Measurements from ENCODE around the gene SYTL2. TPM values are rescaled to one million over a fixed set of nuclear protein-coding genes. Genes with fewer than 3 reads are reported as not detected.

Gene SYTL2
- total RNA-seq, 3 donors from 2014 or later (not counting 1 experiment from before 2014, with no cell fraction given), result 116 to 237 (median 143) TPM

- H3K9me3 Mint-ChIP-seq, result no peaks in the 10 kb centered on the region
- Histone ChIP-seq H3K36me3 (ENCODE audit: control insufficient read depth, insufficient read depth, low read length) (no peaks in the 10 kb centered on the region), H3K27ac (ENCODE audit: low read length) (peak overlapping the region; percentile 63), H3K4me1 (ENCODE audit: control insufficient read depth, insufficient read depth, low read length) (peaks cover 31% of the 10 kb centered on the region), H3K9me3 (ENCODE audit: control insufficient read depth, insufficient read depth, low read length) (no peaks in the 10 kb centered on the region), H3K27me3 (ENCODE audit: control insufficient read depth, insufficient read depth, low read length) (no peaks in the 10 kb centered on the region), H3K4me3 (ENCODE audit: low read length) (no peak overlapping the region)
- no peaks in the 10 kb centered on the region for H3K27me3 Mint-ChIP-seq (ENCODE audit: low read depth in 2 of 2)
- WGBS (ENCODE audit: insufficient coverage), result 33% methylated on average over 1 of the region's 2 CpGs
- no peak for TF ChIP-seq CTCF (IDR thresholded peaks at IDR 0.05)
- intact Hi-C loops (cut with micrococcal nuclease), result loop anchor here (2.0 kb wide), 1 partner anchor 17 kb away; the partner anchor contains the start of gene SYTL2
- peak overlapping the region; percentile 82 to 91 for H3K27ac Mint-ChIP-seq
- H3K4me1 Mint-ChIP-seq, result peaks cover 34 to 36% of the 10 kb centered on the region in 2 donors
- H3K36me3 Mint-ChIP-seq, result no peaks in the 10 kb centered on the region
- no peak overlapping the region for H3K4me3 Mint-ChIP-seq
- DNase-seq (peak in 1 of 2 donors; percentile 77), ATAC-seq (peak; percentile 56 to 67 (median 65))
Observed at GRCh38 chr11:85827748-85828639, 17.1 kb upstream of the SYTL2 start.

DNA sequence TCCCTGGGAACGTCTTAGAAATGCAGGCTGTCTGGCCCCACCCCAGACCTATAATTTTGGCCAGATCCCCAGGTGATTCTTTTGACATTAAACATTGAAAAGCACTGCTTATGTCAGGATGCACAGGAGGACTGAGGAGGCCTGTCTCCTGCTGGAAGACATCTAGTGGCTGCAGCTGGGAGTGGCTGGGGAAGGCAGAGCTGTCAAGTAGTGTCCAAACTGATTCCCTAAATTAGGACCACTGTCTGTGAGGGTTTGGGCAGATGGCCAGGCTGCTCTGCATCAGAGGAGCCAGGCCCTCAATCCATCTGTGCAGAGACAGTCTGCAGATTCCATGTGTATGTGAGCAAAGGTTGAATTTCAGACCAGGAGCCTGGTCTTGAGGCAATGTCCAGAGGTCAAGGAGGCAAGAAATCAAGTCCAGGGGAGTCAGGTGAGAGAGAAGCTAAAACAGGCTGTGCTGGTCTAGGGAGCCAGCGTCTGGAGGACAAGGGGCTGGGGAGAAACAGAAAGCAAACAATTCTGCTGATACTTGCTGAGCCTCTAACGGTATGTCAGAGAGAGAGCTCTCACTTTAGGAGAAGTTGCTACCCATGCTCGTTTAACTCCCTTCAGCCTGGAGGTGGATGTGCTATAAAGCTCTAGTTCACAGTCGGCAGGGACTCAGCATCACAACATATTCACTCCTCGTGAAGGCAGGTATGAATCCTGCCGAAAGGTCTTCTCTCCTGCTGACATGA lies 15.3 kb upstream of the SYTL2 start:
- H3K4me3 ChIP-seq (ENCODE audit: low read length), result no peak overlapping the region
- peak overlapping the region; percentile 82 to 91 for H3K27ac Mint-ChIP-seq
- H3K9me3 ChIP-seq (ENCODE audit: control insufficient read depth, insufficient read depth, low read length), result no peaks in the 10 kb centered on the region
- TF ChIP-seq CTCF (IDR thresholded peaks at IDR 0.05), result no peak
- H3K9me3 Mint-ChIP-seq, result no peaks in the 10 kb centered on the region
- ATAC-seq, result no peak
- no peaks in the 10 kb centered on the region for H3K27me3 Mint-ChIP-seq (ENCODE audit: low read depth in 2 of 2)
- H3K27me3 ChIP-seq (ENCODE audit: control insufficient read depth, insufficient read depth, low read length), result no peaks in the 10 kb centered on the region
- intact Hi-C loops (cut with micrococcal nuclease), result loop anchor here (2.0 kb wide), 1 partner anchor 15 kb away; the partner anchor contains the start of gene SYTL2
- WGBS (ENCODE audit: insufficient coverage), result 65% methylated on average over 5 of the region's 7 CpGs
- no peaks in the 10 kb centered on the region for H3K36me3 Mint-ChIP-seq
- H3K4me1 Mint-ChIP-seq, result peaks cover 34 to 36% of the 10 kb centered on the region in 2 donors
- no peak overlapping the region for H3K4me3 Mint-ChIP-seq
- DNase-seq, result peak in 1 of 2 donors; percentile 48
- no peaks in the 10 kb centered on the region for H3K36me3 ChIP-seq (ENCODE audit: control insufficient read depth, insufficient read depth, low read length)
- H3K27ac ChIP-seq (ENCODE audit: low read length), result peak overlapping the region; percentile 63
- peaks cover 43% of the 10 kb centered on the region for H3K4me1 ChIP-seq (ENCODE audit: control insufficient read depth, insufficient read depth, low read length)

DNA sequence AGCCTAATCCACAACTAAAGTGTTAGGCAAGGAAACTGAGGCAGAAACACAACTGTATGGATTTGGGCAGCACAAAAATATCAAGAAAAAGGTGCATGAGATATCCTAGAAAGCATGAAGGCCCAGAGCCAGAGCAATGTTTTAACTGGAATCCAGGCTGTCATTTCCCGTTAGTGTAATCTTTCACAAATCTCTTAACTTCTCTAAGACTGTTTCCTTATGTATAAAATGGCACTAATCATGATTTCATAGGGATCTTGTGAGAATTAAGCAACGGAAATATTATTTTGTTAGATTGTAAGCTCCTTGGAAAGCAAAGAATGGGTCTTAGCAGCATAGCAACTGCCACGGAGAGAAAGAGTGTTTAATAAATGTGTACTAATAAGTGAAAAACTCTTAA lies 14.7 kb upstream of the SYTL2 start:
- Mint-ChIP-seq H3K27me3 (ENCODE audit: low read depth in 2 of 2) (no peaks in the 10 kb centered on the region), H3K9me3 (no peaks in the 10 kb centered on the region), H3K27ac (peak overlapping the region; percentile 82 to 91), H3K36me3 (no peaks in the 10 kb centered on the region), H3K4me3 (no peak overlapping the region), H3K4me1 (peaks cover 34 to 36% of the 10 kb centered on the region in 2 donors)
- intact Hi-C loops (cut with micrococcal nuclease), result loop anchor here (2.0 kb wide), 1 partner anchor 15 kb away; the partner anchor contains the start of gene SYTL2
- Histone ChIP-seq H3K36me3 (ENCODE audit: control insufficient read depth, insufficient read depth, low read length) (no peaks in the 10 kb centered on the region), H3K27ac (ENCODE audit: low read length) (no peak overlapping the region), H3K9me3 (ENCODE audit: control insufficient read depth, insufficient read depth, low read length) (no peaks in the 10 kb centered on the region), H3K4me1 (ENCODE audit: control insufficient read depth, insufficient read depth, low read length) (peaks cover 43% of the 10 kb centered on the region), H3K27me3 (ENCODE audit: control insufficient read depth, insufficient read depth, low read length) (no peaks in the 10 kb centered on the region), H3K4me3 (ENCODE audit: low read length) (no peak overlapping the region)
- DNase-seq (no peak), ATAC-seq (no peak)
- no peak for TF ChIP-seq CTCF (IDR thresholded peaks at IDR 0.05)
- WGBS (ENCODE audit: insufficient coverage), result 100% methylated on average over 2 of the region's 3 CpGs
